Gastrocnemius medialis (tissue), 4 donors: ENCODE measurements around the gene PIAS4.

Experiments
- CTCF ChIP-seq, 5 experiments: fragments of 450-650 bp in 3 of 5; fragments of 200-600 bp in 2 of 5; sonication (generic) in 2 of 5; IDR thresholded peaks in 4 of 5; conservative IDR thresholded peaks in 1 of 5; 1 replicate in 4 of 5; 2 replicates in 1 of 5; pipeline ENCODE4 v1.5.1; 2016 to 2019; ENCODE audit warnings: antibody characterized with exemption in 5 of 5, mild to moderate bottlenecking in 3 of 5, moderate library complexity in 3 of 5
- POLR2A ChIP-seq, 2 donors: fragments of 450-650 bp; IDR thresholded peaks; one replicate each; pipeline ENCODE4 v1.6.1; 2017; ENCODE audit warnings: antibody characterized with exemption in 2 of 2, mild to moderate bottlenecking in 2 of 2, moderate library complexity in 2 of 2

DNA sequence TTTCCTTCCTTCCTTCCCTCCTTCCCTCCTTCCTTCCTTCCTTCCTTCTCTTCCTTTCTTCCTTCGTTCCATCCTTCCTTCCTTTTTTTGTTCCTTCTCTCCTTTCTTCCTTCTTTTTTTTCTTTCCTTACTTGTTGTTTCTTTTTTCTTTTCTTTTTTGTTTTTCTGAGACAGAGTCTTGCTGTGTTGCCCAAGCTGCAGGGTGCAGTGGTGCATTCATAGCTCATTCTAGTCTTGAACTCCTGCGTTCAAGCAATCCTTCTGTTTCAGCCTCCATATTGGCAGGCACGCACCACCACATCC lies 16.8 kb upstream of the PIAS4 start:
- TF ChIP-seq CTCF (IDR thresholded peaks at IDR 0.05 in 4 of 5, conservative IDR thresholded peaks at IDR 0.05 in 1 of 5) (no peak), POLR2A (IDR thresholded peaks at IDR 0.05) (no peak)
